Spleen (tissue), 11 donors: ENCODE measurements around the gene MED13L. TPM values are rescaled to one million over a fixed set of nuclear protein-coding genes. Genes with fewer than 3 reads are reported as not detected.

Experiments used
- DNase-seq: peaks from one replicate; pipeline ENCODE4 v3.0.0-alpha.2; 2020
- H3K27ac ChIP-seq, 8 donors: fragments of 200-600 bp; sonication (generic) in 7 of 8; 1 replicate in 4 of 8; 2 replicates in 4 of 8; pipeline versions ENCODE4 v1.5.0 to v1.8.0; 2016 to 2021; ENCODE audit warnings: inconsistent platforms in 4 of 8, mild to moderate bottlenecking in 4 of 8, moderate library complexity in 1 of 8
- H3K27me3 ChIP-seq, 7 donors: fragments of 200-600 bp; sonication (generic) in 6 of 7; replicated peaks in 1 of 7; 1 replicate in 4 of 7; 2 replicates in 3 of 7; pipeline versions ENCODE4 v1.5.0 to v1.8.0; 2016 to 2021; ENCODE audit warnings: inconsistent platforms in 3 of 7, mild to moderate bottlenecking in 1 of 7
- H3K36me3 ChIP-seq, 6 donors: fragments of 200-600 bp; sonication (generic) in 5 of 6; 1 replicate in 4 of 6; 2 replicates in 2 of 6; pipeline versions ENCODE4 v1.5.0 to v1.8.0; 2016 to 2021; ENCODE audit warnings: inconsistent platforms in 2 of 6
- H3K4me1 ChIP-seq, 6 donors: fragments of 200-600 bp; sonication (generic) in 5 of 6; 1 replicate in 3 of 6; 2 replicates in 3 of 6; pipeline versions ENCODE4 v1.5.0 to v1.8.0; 2016 to 2021; ENCODE audit warnings: inconsistent platforms in 3 of 6
- H3K4me3 ChIP-seq, 8 donors: fragments of 200-600 bp; sonication (generic) in 7 of 8; 1 replicate in 4 of 8; 2 replicates in 4 of 8; pipeline versions ENCODE4 v1.5.0 to v1.8.0; 2016 to 2021; ENCODE audit warnings: inconsistent platforms in 4 of 8, mild to moderate bottlenecking in 4 of 8, moderate library complexity in 2 of 8
- H3K9me3 ChIP-seq, 8 donors: fragments of 200-600 bp; sonication (generic) in 7 of 8; 1 replicate in 4 of 8; 2 replicates in 4 of 8; pipeline versions ENCODE4 v1.5.0 to v1.8.0; 2016 to 2021; ENCODE audit warnings: inconsistent platforms in 4 of 8
- CTCF ChIP-seq, 11 experiments: fragments of 200-600 bp in 7 of 11; fragments of 450-650 bp in 4 of 11; sonication (generic) in 4 of 11; IDR thresholded peaks in 8 of 11; conservative IDR thresholded peaks in 3 of 11; 1 replicate in 7 of 11; 2 replicates in 4 of 11; pipeline versions ENCODE4 v1.4.0 to v1.8.0; 2016 to 2021; ENCODE audit warnings: antibody characterized with exemption in 11 of 11, inconsistent platforms in 4 of 11, mild to moderate bottlenecking in 1 of 11
- POLR2A ChIP-seq, 3 donors: fragments of 450-650 bp; IDR thresholded peaks; one replicate each; pipeline ENCODE4 v1.5.1; 2017; ENCODE audit warnings: antibody characterized with exemption in 3 of 3, mild to moderate bottlenecking in 1 of 3
- POLR2AphosphoS5 ChIP-seq, 3 donors: sonication (generic); formaldehyde crosslinking; IDR thresholded peaks; one replicate each; pipeline ENCODE4 v1.5.1; 2017; ENCODE audit warnings: antibody characterized with exemption in 3 of 3
- WGBS, 5 donors: extraction: QIAGEN DNeasy Blood & Tissue Kit in 3 of 5; methylation state at CpG; one replicate each; pipeline versions ENCODE4 v1.1.5 to v1.1.7; 2013 to 2018; 5-methylcytosine and 5-hydroxymethylcytosine counted together
- intact Hi-C: fragments of 100-400 bp; cut with DNase I; formaldehyde crosslinking; loops from one replicate; pipeline ENCODE4 v1.15.0; 2023; ENCODE audit warnings: low total_unique reads
- polyA plus RNA-seq, 3 donors: library from polyadenylated mRNA; stranded (reverse); fragments of 200-250 nt; gene quantifications; one replicate each; pipeline ENCODE4 v1.2.1, GENCODE V29; 2013
- total RNA-seq, 7 donors: library from RNA; depleted of rRNA in 3 of 7; stranded (reverse); fragments of >200 nt in 3 of 7; fragmentation: NEBNext Ultra II Directional in 4 of 7; extraction: Animal tissue kit (Norgen Biotek cat#: 25700) in 4 of 7; gene quantifications; one replicate each; pipeline versions ENCODE4 v1.1.0 to v1.2.1, GENCODE V29; 2016 to 2021
- donor health status: healthy with polysubstance abuse.
- donor health status: DM: no; HTN: no; CAD: no; lungs with moderate emphysema.
- donor health status: DM: no; HTN: no; CAD: no.
- donor health status: Bipolar disorder and iron deficiency.
- donor health status: healthy.
- donor health status: DM: no; HTN: no; CAD: no.
- donor health status: DM: yes; HTN: yes; CAD: no.

Gene MED13L
- total and polyA plus RNA-seq, 10 donors, result 13.4 to 255 (median 185) TPM

GRCh38 chr12:116146386-116146785 is 131.1 kb downstream of the MED13L start:
- intact Hi-C loops, result no loop called here
- 96 to 99% (median 98%) methylated on average over 8 of the region's 8 CpGs for WGBS, 5 donors
- TF ChIP-seq CTCF (IDR thresholded peaks at IDR 0.05 in 8 of 11, conservative IDR thresholded peaks at IDR 0.05 in 3 of 11) (no peak), POLR2A (IDR thresholded peaks at IDR 0.05) (no peak), POLR2AphosphoS5 (IDR thresholded peaks at IDR 0.05) (no peak)
- Histone ChIP-seq H3K27ac (no peak overlapping the region), H3K4me1 (peaks cover 22 to 88% (median 56%) of the 10 kb centered on the region in 6 donors), H3K4me3 (no peak overlapping the region), H3K9me3 (no peaks in the 10 kb centered on the region), H3K27me3 (no peaks in the 10 kb centered on the region), H3K36me3 (no peaks in the 10 kb centered on the region)
- DNase-seq, result no peak

GRCh38 chr12:116145451-116145850 is 132.0 kb downstream of the MED13L start:
- no peaks in the 10 kb centered on the region for H3K36me3 ChIP-seq

GRCh38 chr12:116144384-116144783 is 133.1 kb downstream of the MED13L start:
- DNase-seq, result no peak
- peaks cover 25 to 90% (median 62%) of the 10 kb centered on the region in 6 donors for H3K4me1 ChIP-seq
- H3K36me3 ChIP-seq, result no peaks in the 10 kb centered on the region
- intact Hi-C loops, result no loop called here
- H3K27me3 ChIP-seq, result no peaks in the 10 kb centered on the region
- WGBS, 5 donors, result 54 to 68% (median 63%) methylated on average over 1 of the region's 1 CpG
- H3K27ac ChIP-seq, result peak overlapping the region in 5 of 8 donors; percentile 8 to 65 (median 48)
- no peak overlapping the region for H3K4me3 ChIP-seq
- no peak for TF ChIP-seq POLR2AphosphoS5 (IDR thresholded peaks at IDR 0.05)
- no peak for TF ChIP-seq CTCF (IDR thresholded peaks at IDR 0.05 in 8 of 11, conservative IDR thresholded peaks at IDR 0.05 in 3 of 11)
- no peak for TF ChIP-seq POLR2A (IDR thresholded peaks at IDR 0.05)
- H3K9me3 ChIP-seq, result no peaks in the 10 kb centered on the region

More at GRCh38 chr12:116145451-116145850, 132.0 kb downstream of the MED13L start:
- Histone ChIP-seq H3K9me3 (no peaks in the 10 kb centered on the region), H3K27ac (no peak overlapping the region), H3K4me1 (peaks cover 25 to 90% (median 61%) of the 10 kb centered on the region in 6 donors), H3K4me3 (no peak overlapping the region), H3K27me3 (no peaks in the 10 kb centered on the region)
- TF ChIP-seq POLR2A (IDR thresholded peaks at IDR 0.05) (no peak), CTCF (IDR thresholded peaks at IDR 0.05 in 8 of 11, conservative IDR thresholded peaks at IDR 0.05 in 3 of 11) (no peak), POLR2AphosphoS5 (IDR thresholded peaks at IDR 0.05) (no peak)
- 97 to 100% (median 98%) methylated on average over 3 of the region's 3 CpGs for WGBS, 5 donors
- intact Hi-C loops, result no loop called here
- no peak for DNase-seq

- Histone ChIP-seq H3K27me3 (no peaks in the 10 kb centered on the region), H3K4me3 (no peak overlapping the region), H3K27ac (peak overlapping the region in 7 of 8 donors; percentile 8 to 65 (median 48)), H3K9me3 (no peaks in the 10 kb centered on the region), H3K4me1 (peaks cover 25 to 90% (median 61%) of the 10 kb centered on the region in 6 donors), H3K36me3 (no peaks in the 10 kb centered on the region)
- intact Hi-C loops, result no loop called here
- TF ChIP-seq CTCF (IDR thresholded peaks at IDR 0.05 in 8 of 11, conservative IDR thresholded peaks at IDR 0.05 in 3 of 11) (no peak), POLR2AphosphoS5 (IDR thresholded peaks at IDR 0.05) (no peak), POLR2A (IDR thresholded peaks at IDR 0.05) (no peak)
- 29 to 65% (median 43%) methylated on average over 1 of the region's 1 CpG for WGBS, 5 donors
- DNase-seq, result no peak
Observed at GRCh38 chr12:116143909-116144308, 133.6 kb downstream of the MED13L start.
